Naive thymus-derived CD4-positive, alpha-beta T cell (primary cell): ENCODE results near the gene GTF2H2. TPM values are rescaled to one million over a fixed set of nuclear protein-coding genes. Genes with fewer than 3 reads are reported as not detected.
"Not testable (repeated sequence)": the region's sequence is repeated elsewhere in the genome, so short reads cannot be mapped to it uniquely, and the experiment has no call there.

Experiments
- ATAC-seq: fragments of 150-1000 bp; cut with Tn5 transposase; 2 replicates; pipeline ENCODE4 v1.10.0; 2021; ENCODE audit warnings: mild to moderate bottlenecking, moderate library complexity
- CTCF ChIA-PET: fragments of 350-600 bp; sonication (Branson Sonifier 250); formaldehyde crosslinking; loops from one replicate; lab custom pipeline; 2021; ENCODE audit warnings: antibody characterized with exemption; lab: Charles Lee
- POLR2A ChIA-PET: fragments of 350-600 bp; sonication (Branson Sonifier 250); formaldehyde crosslinking; loops from one replicate; lab custom pipeline; 2021; ENCODE audit warnings: antibody characterized with exemption, inconsistent platforms; lab: Charles Lee
- DNase-seq, 9 donors: peaks; one replicate each; pipeline versions ENCODE4 v3.0.0 to v3.0.0-alpha.2; 2020 to 2022; ENCODE audit warnings: mixed read lengths in 1 of 9
- H3K27ac ChIP-seq: one replicate; pipeline ENCODE4 v1.7.0; 2013; ENCODE audit warnings: mild to moderate bottlenecking, low read depth, low read length, moderate library complexity
- H3K27me3 ChIP-seq, 2 donors: one replicate each; pipeline ENCODE4 v1.7.0; 2013; ENCODE audit warnings: low read length in 2 of 2, mild to moderate bottlenecking in 2 of 2, moderate library complexity in 2 of 2; ENCODE audit not compliant: control insufficient read depth in 2 of 2, insufficient read depth in 2 of 2
- H3K36me3 ChIP-seq, 3 experiments: 1 replicate in 2 of 3; 2 replicates in 1 of 3; pipeline ENCODE4 v1.7.0; 2013; ENCODE audit warnings: low read length in 3 of 3, mild to moderate bottlenecking in 3 of 3, moderate library complexity in 1 of 3; ENCODE audit not compliant: insufficient read depth in 3 of 3, control insufficient read depth in 2 of 3
- H3K4me1 ChIP-seq, 2 donors: one replicate each; pipeline ENCODE4 v1.7.0; 2013; ENCODE audit warnings: low read length in 2 of 2, mild to moderate bottlenecking in 2 of 2, moderate library complexity in 1 of 2; ENCODE audit not compliant: control insufficient read depth in 2 of 2, insufficient read depth in 2 of 2
- H3K4me3 ChIP-seq: 2 replicates; pipeline ENCODE4 v1.7.0; 2013; ENCODE audit warnings: mild to moderate bottlenecking, low read length
- H3K9me3 ChIP-seq, 3 experiments: 1 replicate in 2 of 3; 2 replicates in 1 of 3; pipeline ENCODE4 v1.7.0; 2013; ENCODE audit warnings: low read length in 3 of 3; ENCODE audit not compliant: control insufficient read depth in 2 of 3
- H3K27ac Mint-ChIP-seq, 9 donors: one replicate each; pipeline ENCODE4 v1.8.0; 2020 to 2022; ENCODE audit warnings: mixed read lengths in 9 of 9, mild to moderate bottlenecking in 8 of 9, moderate library complexity in 5 of 9, inconsistent platforms in 2 of 9
- H3K27me3 Mint-ChIP-seq, 5 donors: one replicate each; pipeline ENCODE4 v1.8.0; 2021 to 2022; ENCODE audit warnings: mixed read lengths in 5 of 5, mild to moderate bottlenecking in 1 of 5
- H3K36me3 Mint-ChIP-seq, 5 donors: one replicate each; pipeline ENCODE4 v1.8.0; 2020 to 2022; ENCODE audit warnings: mixed read lengths in 5 of 5, mild to moderate bottlenecking in 3 of 5, inconsistent platforms in 1 of 5
- H3K4me1 Mint-ChIP-seq, 7 donors: one replicate each; pipeline ENCODE4 v1.8.0; 2020 to 2022; ENCODE audit warnings: mixed read lengths in 7 of 7, mild to moderate bottlenecking in 3 of 7, inconsistent platforms in 1 of 7
- H3K4me3 Mint-ChIP-seq, 10 donors: one replicate each; pipeline ENCODE4 v1.8.0; 2020 to 2022; ENCODE audit warnings: mild to moderate bottlenecking in 10 of 10, mixed read lengths in 10 of 10, moderate library complexity in 6 of 10, inconsistent platforms in 2 of 10
- H3K9me3 Mint-ChIP-seq, 11 donors: one replicate each; pipeline ENCODE4 v1.8.0; 2020 to 2022; ENCODE audit warnings: mixed read lengths in 11 of 11, mild to moderate bottlenecking in 4 of 11, inconsistent platforms in 1 of 11, moderate library complexity in 1 of 11
- intact Hi-C, 2 donors: fragments of 100-400 bp; cut with micrococcal nuclease; formaldehyde crosslinking; loops; one replicate each; pipeline ENCODE4 v1.15.1; 2023
- polyA plus RNA-seq, 2 donors: library from polyadenylated mRNA; unstranded; fragments of 300-500 nt; fragmentation: Illumina TruSeq; gene quantifications; one replicate each; pipeline ENCODE4 v1.2.3, GENCODE V29; 2021
- total RNA-seq, 6 experiments: library from RNA in 5 of 6; stranded (reverse) in 5 of 6; gene quantifications; 1 replicate in 5 of 6; 2 replicates in 1 of 6; pipeline ENCODE4 v1.2.3 and lab custom pipeline; 2021 to 2026

GTF2H2 gene
- total and polyA plus RNA-seq, 7 experiments from 2014 or later = 6.7 to 54.4 (median 23.6) TPM

DNA sequence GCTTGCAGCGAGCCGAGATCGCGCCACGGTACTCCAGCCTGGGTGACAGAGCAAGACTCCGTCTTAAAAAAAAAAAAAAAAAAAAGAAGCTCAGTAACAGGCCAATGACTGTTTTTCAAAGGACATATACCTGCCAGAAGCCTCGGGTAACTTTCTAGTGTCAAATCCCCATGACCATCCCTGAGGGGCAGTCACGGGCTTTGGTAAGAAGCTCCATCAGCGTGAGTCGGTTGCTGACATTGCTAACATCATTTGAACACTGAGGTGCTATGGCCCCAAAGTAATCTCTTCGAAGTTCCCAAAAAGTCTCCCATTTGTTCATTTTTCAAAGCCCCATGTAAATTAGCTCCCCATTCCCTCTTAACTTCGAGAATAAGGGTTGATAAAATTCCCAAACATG is 53.9 kb downstream of the GTF2H2 start:
- H3K4me1 Mint-ChIP-seq = no peaks in the 10 kb centered on the region
- H3K36me3 Mint-ChIP-seq = peaks cover 0 to 15% (median 0%) of the 10 kb centered on the region in 5 donors
- DNase-seq (no peak), ATAC-seq (no peak)
- Histone ChIP-seq H3K36me3 (no peaks in the 10 kb centered on the region), H3K9me3 (no peaks in the 10 kb centered on the region), H3K4me3 (no peak overlapping the region), H3K27ac (no peak overlapping the region), H3K4me1 (no peaks in the 10 kb centered on the region), H3K27me3 (no peaks in the 10 kb centered on the region)
- POLR2A ChIA-PET = no interaction called here
- CTCF ChIA-PET = no interaction called here
- peaks cover 0 to 4% (median 0%) of the 10 kb centered on the region in 5 donors for H3K27me3 Mint-ChIP-seq
- intact Hi-C loops = no loop called here
- no peak overlapping the region for H3K27ac Mint-ChIP-seq
- no peak overlapping the region for H3K4me3 Mint-ChIP-seq
- no peaks in the 10 kb centered on the region for H3K9me3 Mint-ChIP-seq

DNA sequence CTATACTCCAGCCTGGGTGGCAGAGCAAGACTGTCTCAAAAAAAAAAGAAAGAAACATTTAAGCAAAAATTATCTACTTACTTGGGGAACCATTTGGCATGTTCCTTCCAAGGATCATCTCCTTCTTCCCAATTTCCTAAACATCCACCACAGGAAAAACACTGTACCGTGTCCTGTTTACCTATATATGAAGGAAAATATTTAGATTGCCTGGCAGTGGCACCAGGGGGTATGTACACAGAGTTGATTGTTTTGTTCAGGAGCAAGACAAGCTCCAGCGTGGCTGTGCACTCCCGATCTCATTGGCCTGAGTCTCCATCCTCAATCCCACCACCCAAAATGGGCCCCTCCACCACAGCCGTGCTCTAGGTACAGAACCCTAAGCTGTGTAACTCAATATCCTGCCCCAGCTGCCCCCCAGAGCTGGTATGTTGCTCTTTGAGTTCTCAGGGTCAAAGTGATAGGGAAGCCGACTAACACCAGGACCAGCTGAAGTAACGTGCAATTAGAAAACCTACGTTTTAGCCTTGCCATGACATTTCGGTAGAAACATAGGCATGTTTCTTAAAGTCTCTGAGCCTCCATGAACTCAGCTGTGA is 56.2 kb downstream of the GTF2H2 start:
- ChIA-PET POLR2A (no interaction called here), CTCF (no interaction called here)
- no peaks in the 10 kb centered on the region for H3K4me1 Mint-ChIP-seq
- Histone ChIP-seq H3K27ac (no peak overlapping the region), H3K4me3 (no peak overlapping the region), H3K4me1 (no peaks in the 10 kb centered on the region), H3K9me3 (no peaks in the 10 kb centered on the region), H3K36me3 (no peaks in the 10 kb centered on the region), H3K27me3 (no peaks in the 10 kb centered on the region)
- no peak overlapping the region for H3K4me3 Mint-ChIP-seq
- ATAC-seq = no peak
- no peak for DNase-seq
- peaks cover 0 to 15% (median 0%) of the 10 kb centered on the region in 5 donors for H3K36me3 Mint-ChIP-seq
- no peak overlapping the region for H3K27ac Mint-ChIP-seq
- H3K27me3 Mint-ChIP-seq = peaks cover 0 to 4% (median 0%) of the 10 kb centered on the region in 5 donors
- intact Hi-C loops = no loop called here
- H3K9me3 Mint-ChIP-seq = no peaks in the 10 kb centered on the region

DNA sequence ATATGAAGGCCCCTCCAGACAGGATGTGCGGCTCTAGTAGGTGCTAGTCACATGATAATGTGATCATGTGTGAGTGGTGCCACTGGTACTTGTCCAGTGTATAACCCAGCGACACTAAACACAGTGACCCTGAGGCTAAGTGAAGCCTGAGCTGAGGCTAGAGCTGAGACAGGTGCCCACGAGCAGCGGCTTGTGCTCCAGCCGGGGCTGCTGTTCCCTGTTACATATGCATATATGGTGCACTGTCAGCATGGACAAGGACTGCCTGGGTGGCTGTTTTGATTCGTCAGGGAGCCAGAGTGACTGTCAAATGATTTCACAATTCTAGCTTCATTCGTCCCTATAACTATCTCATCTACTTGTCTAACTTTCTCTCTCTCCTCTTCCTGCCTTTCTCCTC is 60.5 kb downstream of the GTF2H2 start:
- POLR2A ChIA-PET, CTCF ChIA-PET: not testable (repeated sequence)
- ATAC-seq = peak; percentile 32

More for the DNA sequence above, 60.5 kb downstream of the GTF2H2 start:
- intact Hi-C loops, H3K27ac ChIP-seq, H3K27ac Mint-ChIP-seq, H3K4me3 ChIP-seq, H3K36me3 Mint-ChIP-seq, H3K4me1 Mint-ChIP-seq, H3K4me3 Mint-ChIP-seq, H3K27me3 Mint-ChIP-seq, H3K4me1 ChIP-seq, H3K9me3 ChIP-seq, H3K36me3 ChIP-seq, H3K27me3 ChIP-seq, DNase-seq, H3K9me3 Mint-ChIP-seq: not testable (repeated sequence)

Other genes starting within 250 kb of the GTF2H2 start
- 10 to 100 TPM in 4 of 5 experiments, 1 to 10 TPM in 1; 6.0 to 23.1 (median 14.2) TPM for gene SERF1A, start 167.0 kb downstream of the GTF2H2 start, total RNA-seq
- 1 to 10 TPM; 1.6 to 5.9 TPM for gene SERF1A, start 167.0 kb downstream of the GTF2H2 start, polyA plus RNA-seq
- gene SMN1, start 142.6 kb downstream of the GTF2H2 start, total RNA-seq = 10 to 100 TPM; 43.9 to 87.8 (median 51.4) TPM
- 10 to 100 TPM; 24.7 to 25.3 TPM for gene SMN1, start 142.6 kb downstream of the GTF2H2 start, polyA plus RNA-seq
- gene NAIP, start 42.3 kb downstream of the GTF2H2 start, total RNA-seq = 10 to 100 TPM; 13.7 to 69.9 (median 48.2) TPM
- 1 to 10 TPM; 1.2 to 2.2 TPM for gene NAIP, start 42.3 kb downstream of the GTF2H2 start, polyA plus RNA-seq